ENCODE measurements around the gene TSR2.

TSR2 gene

GRCh38 chrX:54494166-54494988, 54.2 kb downstream of the TSR2 start:
- peaks cover 2 to 18% (median 10%) of the 10 kb centered on the region in 5 donors for H3K27me3 ChIP-seq (ENCODE audit: control insufficient read depth in 5 of 5, insufficient read depth in 4 of 5, low read length in 5 of 5)
- H3K9ac ChIP-seq (ENCODE audit: low read length in 5 of 5) = peak overlapping the region in 4 of 5 donors; percentile 14 to 72 (median 58)
- H3K27ac ChIP-seq (ENCODE audit: low read depth, low read length) = no peak overlapping the region
- peak overlapping the region; percentile 56 to 70 (median 65) for H3K4me3 ChIP-seq (ENCODE audit: low read depth in 1 of 5, low read length in 5 of 5)
- H3K36me3 ChIP-seq (ENCODE audit: control insufficient read depth in 5 of 5, insufficient read depth in 5 of 5, low read length in 5 of 5) = no peaks in the 10 kb centered on the region
- H3K4me1 ChIP-seq (ENCODE audit: control insufficient read depth in 5 of 5, insufficient read depth in 5 of 5, low read length in 5 of 5) = peaks cover 0 to 16% (median 8%) of the 10 kb centered on the region in 5 donors
- H3K9me3 ChIP-seq (ENCODE audit: control insufficient read depth in 5 of 5, low read length in 5 of 5) = peaks cover 0 to 4% (median 0%) of the 10 kb centered on the region in 5 donors
